HepG2 (cell line): ENCODE data around the gene LHB. TPM values are rescaled to one million over a fixed set of nuclear protein-coding genes. Genes with fewer than 3 reads are reported as not detected.

Experiments
- AGO2 ChIP-seq: fragments of 200-400 bp; formaldehyde crosslinking; optimal IDR thresholded peaks from 2 replicates; pipeline ENCODE3; 2017; ENCODE audit warnings: mild to moderate bottlenecking, low read depth, low read length, moderate library complexity
- ATF7 ChIP-seq, 2 experiments: fragments of 450-650 bp in 1 of 2; sonication (generic) in 1 of 2; formaldehyde crosslinking in 1 of 2; IDR thresholded peaks; 2 replicates each; pipeline versions ENCODE4 v1.4.0 to v1.6.1; 2016 to 2020; ENCODE audit warnings: antibody characterized with exemption in 1 of 2, mild to moderate bottlenecking in 1 of 2, missing genetic modification reagents in 1 of 2
- BORCS8-MEF2B ChIP-seq: sonication (generic); formaldehyde crosslinking; IDR thresholded peaks from 2 replicates; pipeline ENCODE4 v1.8.0; 2022; ENCODE audit warnings: mild to moderate bottlenecking, missing genetic modification reagents
- GABPB1 ChIP-seq: IDR thresholded peaks from 2 replicates; pipeline ENCODE4 v1.6.1; 2016; ENCODE audit warnings: mild to moderate bottlenecking, missing genetic modification reagents, moderate library complexity, missing compliant biosample characterization
- HNRNPL ChIP-seq: fragments of 200-400 bp; formaldehyde crosslinking; IDR thresholded peaks from 2 replicates; pipeline ENCODE4 v1.6.1; 2017; ENCODE audit warnings: mild to moderate bottlenecking, low read depth, low read length
- KAT2B ChIP-seq: fragments of 150-350 bp; IDR thresholded peaks from 2 replicates; pipeline ENCODE4 v1.6.1; 2014; ENCODE audit warnings: low read depth, low read length, borderline replicate concordance
- KLF12 ChIP-seq: sonication (generic); formaldehyde crosslinking; IDR thresholded peaks from 2 replicates; pipeline ENCODE4 v1.4.0; 2020; ENCODE audit warnings: missing genetic modification reagents, borderline replicate concordance
- MAZ ChIP-seq, 2 experiments: sonication (generic) in 1 of 2; formaldehyde crosslinking in 1 of 2; IDR thresholded peaks; 2 replicates each; pipeline versions ENCODE4 v1.5.0 to v1.6.1; 2012 to 2020; ENCODE audit warnings: low read depth in 2 of 2, mild to moderate bottlenecking in 2 of 2, borderline replicate concordance in 1 of 2, improper control_type of control experiment in 1 of 2, low read length in 1 of 2, missing genetic modification reagents in 1 of 2, moderate library complexity in 1 of 2
- MXD4 ChIP-seq: IDR thresholded peaks from 2 replicates; pipeline ENCODE4 v1.6.1; 2016; ENCODE audit warnings: mild to moderate bottlenecking, missing biosample characterization, missing genetic modification reagents
- MXI1 ChIP-seq: IDR thresholded peaks from 3 replicates; pipeline ENCODE4 v1.6.1; 2012; ENCODE audit warnings: low read depth, low read length, inconsistent platforms, borderline replicate concordance
- NR3C1 ChIP-seq: sonication (generic); formaldehyde crosslinking; IDR thresholded peaks from 2 replicates; pipeline ENCODE4 v1.4.0; 2020; ENCODE audit warnings: missing genetic modification reagents
- REXO4 ChIP-seq: sonication (generic); formaldehyde crosslinking; IDR thresholded peaks from 2 replicates; pipeline ENCODE4 v1.8.0; 2022; ENCODE audit warnings: missing genetic modification reagents, mild to moderate bottlenecking, borderline replicate concordance
- RFXAP ChIP-seq: sonication (generic); formaldehyde crosslinking; IDR thresholded peaks from 2 replicates; pipeline ENCODE4 v1.4.0; 2020; ENCODE audit warnings: missing genetic modification reagents, borderline replicate concordance
- ZBTB7B ChIP-seq: sonication (generic); formaldehyde crosslinking; IDR thresholded peaks from 2 replicates; pipeline ENCODE4 v1.4.0; 2020; ENCODE audit warnings: missing genetic modification reagents
- ZC3H4 ChIP-seq: sonication (generic); formaldehyde crosslinking; IDR thresholded peaks from 2 replicates; pipeline ENCODE4 v1.4.0; 2020; ENCODE audit warnings: missing genetic modification reagents, borderline replicate concordance
- ZNF207 ChIP-seq: fragments of 450-650 bp; IDR thresholded peaks from 2 replicates; pipeline ENCODE4 v1.6.1; 2016; ENCODE audit warnings: antibody characterized with exemption, borderline replicate concordance
- ZNF230 ChIP-seq: sonication (generic); formaldehyde crosslinking; IDR thresholded peaks from 2 replicates; pipeline ENCODE4 v1.4.0; 2020; ENCODE audit warnings: mild to moderate bottlenecking, missing genetic modification reagents
- ZNF687 ChIP-seq: sonication (generic); formaldehyde crosslinking; IDR thresholded peaks from 2 replicates; pipeline ENCODE4 v1.5.1; 2020; ENCODE audit warnings: mild to moderate bottlenecking, missing genetic modification reagents, moderate library complexity
- ZNF749 ChIP-seq: sonication (generic); formaldehyde crosslinking; IDR thresholded peaks from 2 replicates; pipeline ENCODE4 v1.8.0; 2022; ENCODE audit warnings: mild to moderate bottlenecking, missing genetic modification reagents, moderate library complexity, borderline replicate concordance
- ZNF841 ChIP-seq: sonication (generic); formaldehyde crosslinking; IDR thresholded peaks from 2 replicates; pipeline ENCODE4 v1.8.1; 2023; ENCODE audit warnings: missing genetic modification reagents, borderline replicate concordance
- ZNF879 ChIP-seq: sonication (generic); formaldehyde crosslinking; IDR thresholded peaks from 2 replicates; pipeline ENCODE4 v1.8.1; 2023; ENCODE audit warnings: missing genetic modification reagents
- polyA plus RNA-seq, 8 experiments: library from polyadenylated mRNA; depleted of rRNA in 3 of 8; stranded (reverse) in 7 of 8; unstranded in 1 of 8; fragments of >200 nt; fragmentation: Illumina TruSeq in 4 of 8; extraction: Trizol in 4 of 8; gene quantifications; 2 replicates each; pipeline versions ENCODE4 v1.2.1 to v1.2.3, GENCODE V29; 2011 to 2016; ENCODE audit warnings: low read depth in 4 of 8, missing spikeins in 1 of 8, mixed read lengths in 1 of 8; ENCODE audit not compliant: insufficient read depth in 1 of 8
- total RNA-seq, 5 experiments: library from RNA; depleted of rRNA; stranded (reverse); fragments of >200 nt; fragmentation: Illumina TruSeq; extraction: Trizol; gene quantifications; 2 replicates each; pipeline ENCODE4 v1.2.3, GENCODE V29; 2016; ENCODE audit warnings: low read depth in 1 of 5
- TF ChIP-seq, protein P1 (sequence below): sonication (generic); formaldehyde crosslinking; IDR thresholded peaks from 2 replicates; pipeline ENCODE4 v1.5.0; 2020; ENCODE audit warnings: missing genetic modification reagents, mild to moderate bottlenecking, borderline replicate concordance

The LHB gene
- total and polyA plus RNA-seq, 2 of the 13 experiments (the other 11 are each of a cell fraction or from before 2014, with no cell fraction given): not detected

DNA sequence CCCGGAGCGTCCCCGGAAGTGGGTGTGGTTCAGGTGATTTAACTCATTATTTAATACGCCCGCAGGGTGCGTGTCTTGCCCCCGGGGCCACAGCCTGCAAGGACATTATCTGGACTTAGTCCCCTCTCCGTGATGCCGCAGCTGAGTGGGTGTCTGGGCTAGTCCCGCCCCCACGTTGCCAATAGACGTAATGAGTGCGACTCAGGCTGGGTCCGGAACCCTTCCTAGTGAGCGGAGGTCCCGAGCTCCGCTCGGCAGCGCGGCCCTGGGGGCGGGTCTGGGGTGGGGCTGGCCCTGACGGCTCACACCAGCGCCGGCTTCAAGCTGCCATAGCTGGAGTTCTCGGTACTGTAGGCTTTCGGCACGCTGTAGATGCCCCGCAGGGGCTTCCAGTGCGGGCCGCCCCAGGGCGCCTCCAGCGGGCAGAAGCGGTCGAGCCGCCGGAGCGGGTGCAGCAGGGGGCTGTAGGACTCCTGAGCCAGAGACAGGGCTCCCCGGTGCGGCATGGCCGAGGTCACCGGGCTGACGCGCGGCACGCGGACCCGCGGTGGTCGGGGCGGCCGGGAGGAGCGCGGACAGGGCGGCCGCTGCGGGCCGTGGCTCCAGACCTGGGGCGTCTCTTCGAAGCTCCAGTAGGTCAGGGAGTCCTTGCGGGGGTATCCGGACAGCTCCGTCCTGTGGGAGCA, 918 bp upstream of the LHB start (continued):
- TF ChIP-seq KLF12 (CRISPR knock-in tag) (no peak), AGO2 (peak; percentile 94), ZNF230 (CRISPR knock-in tag) (no peak), NR3C1 (CRISPR knock-in tag) (no peak), MXD4 (0 out of 2 replicates have a peak, but pooled peaks have one; percentile 24), KAT2B (no peak), GABPB1 (peak; percentile 49; the same call in 1 of the 2 replicates), BORCS8-MEF2B (CRISPR knock-in tag) (peak; percentile 47), MXI1 (0 out of 3 replicates have a peak, but pooled peaks have one; percentile 29), ZNF879 (CRISPR knock-in tag) (no peak), RFXAP (0 out of 2 replicates have a peak, but pooled peaks have one; percentile 23), ZNF841 (CRISPR knock-in tag) (no peak), HNRNPL (no peak), ZNF749 (CRISPR knock-in tag) (0 out of 2 replicates have a peak, but pooled peaks have one; percentile 40), ZC3H4 (no peak), MAZ (IDR thresholded peaks at IDR 0.05; ENCODE audit: borderline replicate concordance, low read depth, low read length) (peak; percentile 42; the same call in 1 of the 2 replicates), MAZ (CRISPR knock-in tag; IDR thresholded peaks at IDR 0.05; ENCODE audit: low read depth) (no peak), ZNF207 (no peak), REXO4 (CRISPR knock-in tag) (0 out of 2 replicates have a peak, but pooled peaks have one; percentile 27), ZNF687 (CRISPR knock-in tag) (peak; percentile 75), ZBTB7B (peak; percentile 36; the same call in 1 of the 2 replicates), ATF7 (IDR thresholded peaks at IDR 0.05) (no peak), ATF7 (CRISPR knock-in tag; IDR thresholded peaks at IDR 0.05) (no peak)
- TF ChIP-seq, protein P1, sequence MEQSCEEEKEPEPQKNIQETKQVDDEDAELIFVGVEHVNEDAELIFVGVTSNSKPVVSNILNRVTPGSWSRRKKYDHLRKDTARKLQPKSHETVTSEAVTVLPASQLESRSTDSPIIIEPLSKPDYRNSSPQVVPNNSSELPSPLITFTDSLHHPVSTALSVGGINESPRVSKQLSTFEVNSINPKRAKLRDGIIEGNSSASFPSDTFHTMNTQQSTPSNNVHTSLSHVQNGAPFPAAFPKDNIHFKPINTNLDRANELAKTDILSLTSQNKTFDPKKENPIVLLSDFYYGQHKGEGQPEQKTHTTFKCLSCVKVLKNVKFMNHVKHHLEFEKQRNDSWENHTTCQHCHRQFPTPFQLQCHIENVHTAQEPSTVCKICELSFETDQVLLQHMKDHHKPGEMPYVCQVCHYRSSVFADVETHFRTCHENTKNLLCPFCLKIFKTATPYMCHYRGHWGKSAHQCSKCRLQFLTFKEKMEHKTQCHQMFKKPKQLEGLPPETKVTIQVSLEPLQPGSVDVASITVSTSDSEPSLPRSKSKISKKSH: no peak
